Chondrocyte (in vitro differentiated cells): Measurements from ENCODE around the gene FASTKD2. TPM values are rescaled to one million over a fixed set of nuclear protein-coding genes. Genes with fewer than 3 reads are reported as not detected.
"Not testable (repeated sequence)": the region's sequence is repeated elsewhere in the genome, so short reads cannot be mapped to it uniquely, and the experiment has no call there.

Experiments used
- DNase-seq: peaks from one replicate; pipeline ENCODE4 v3.0.0; 2021; ENCODE audit warnings: mixed read lengths, low spot score
- H3K27ac Mint-ChIP-seq: one replicate; pipeline ENCODE4 v1.8.0; 2021; ENCODE audit warnings: mild to moderate bottlenecking, moderate library complexity, mixed read lengths; ENCODE audit not compliant: unreplicated experiment
- H3K27me3 Mint-ChIP-seq: 2 replicates; pipeline ENCODE4 v1.8.0; 2021; ENCODE audit warnings: low read depth, mixed read lengths
- H3K36me3 Mint-ChIP-seq: 2 replicates; pipeline ENCODE4 v1.8.0; 2021; ENCODE audit warnings: low read depth, mixed read lengths
- H3K4me1 Mint-ChIP-seq: 2 replicates; pipeline ENCODE4 v1.8.0; 2021; ENCODE audit warnings: low read depth, mild to moderate bottlenecking, mixed read lengths
- H3K4me3 Mint-ChIP-seq: one replicate; pipeline ENCODE4 v1.8.0; 2021; ENCODE audit warnings: mild to moderate bottlenecking, moderate library complexity, mixed read lengths; ENCODE audit not compliant: unreplicated experiment
- H3K9me3 Mint-ChIP-seq: 2 replicates; pipeline ENCODE4 v1.8.0; 2021; ENCODE audit warnings: low read depth, mixed read lengths
- CTCF ChIP-seq: fragments of 200-600 bp; sonication (generic); IDR thresholded peaks from 2 replicates; pipeline ENCODE4 v1.5.0; 2021; ENCODE audit warnings: antibody characterized with exemption, mild to moderate bottlenecking, moderate library complexity
- total RNA-seq: library from RNA; stranded (reverse); gene quantifications from 3 replicates; pipeline ENCODE4 v1.2.1, GENCODE V29; 2021

Gene FASTKD2
- total RNA-seq, 1 donor from 2014 or later, result 15.7 TPM

- TF ChIP-seq CTCF, result no peak
- Mint-ChIP-seq H3K9me3 (no peaks in the 10 kb centered on the region), H3K4me1 (no peaks in the 10 kb centered on the region), H3K27me3 (no peaks in the 10 kb centered on the region), H3K36me3 (no peaks in the 10 kb centered on the region), H3K27ac (no peak overlapping the region), H3K4me3 (no peak overlapping the region)
- no peak for DNase-seq
Observed at GRCh38 chr2:206805887-206806607, 40.6 kb downstream of the FASTKD2 start.

- H3K27me3 Mint-ChIP-seq, H3K4me1 Mint-ChIP-seq, H3K36me3 Mint-ChIP-seq, H3K9me3 Mint-ChIP-seq, H3K27ac Mint-ChIP-seq, H3K4me3 Mint-ChIP-seq, DNase-seq: not testable (repeated sequence)
Observed at GRCh38 chr2:206807624-206808023, 42.2 kb downstream of the FASTKD2 start.

- H3K9me3 Mint-ChIP-seq, H3K27ac Mint-ChIP-seq, H3K4me3 Mint-ChIP-seq, DNase-seq, H3K27me3 Mint-ChIP-seq, H3K4me1 Mint-ChIP-seq, H3K36me3 Mint-ChIP-seq: not testable (repeated sequence)
Observed at GRCh38 chr2:206812471-206812870, 47.1 kb downstream of the FASTKD2 start.

- H3K36me3 Mint-ChIP-seq, result peaks cover 6% of the 10 kb centered on the region
- H3K4me3 Mint-ChIP-seq, result no peak overlapping the region
Observed at GRCh38 chr2:206814498-206814897, 49.1 kb downstream of the FASTKD2 start.

GRCh38 chr2:206820807-206821206 is 55.4 kb downstream of the FASTKD2 start:
- H3K9me3 Mint-ChIP-seq, result peaks cover 2% of the 10 kb centered on the region
- peaks cover 3% of the 10 kb centered on the region for H3K36me3 Mint-ChIP-seq
- H3K4me3 Mint-ChIP-seq, result no peak overlapping the region
- peaks cover 5% of the 10 kb centered on the region for H3K4me1 Mint-ChIP-seq
- no peak for DNase-seq
- H3K27ac Mint-ChIP-seq, result no peak overlapping the region
- TF ChIP-seq CTCF, result no peak
- no peaks in the 10 kb centered on the region for H3K27me3 Mint-ChIP-seq

More at GRCh38 chr2:206814498-206814897, 49.1 kb downstream of the FASTKD2 start:
- H3K9me3 Mint-ChIP-seq, result peaks cover 8% of the 10 kb centered on the region
- no peaks in the 10 kb centered on the region for H3K27me3 Mint-ChIP-seq
- H3K4me1 Mint-ChIP-seq, result no peaks in the 10 kb centered on the region
- TF ChIP-seq CTCF, result no peak
- H3K27ac Mint-ChIP-seq, result no peak overlapping the region
- no peak for DNase-seq

- DNase-seq, result no peak
- Mint-ChIP-seq H3K27ac (no peak overlapping the region), H3K4me3 (no peak overlapping the region), H3K9me3 (no peaks in the 10 kb centered on the region), H3K4me1 (peaks cover 5% of the 10 kb centered on the region), H3K27me3 (no peaks in the 10 kb centered on the region), H3K36me3 (peaks cover 5% of the 10 kb centered on the region)
- TF ChIP-seq CTCF, result no peak
Observed at GRCh38 chr2:206823178-206823577, 57.8 kb downstream of the FASTKD2 start.
